CD4-positive, alpha-beta T cell (primary cell): ENCODE measurements around the gene MYO5A. TPM values are rescaled to one million over a fixed set of nuclear protein-coding genes. Genes with fewer than 3 reads are reported as not detected.
A peak's percentile ranks its signal among the peaks of the same experiment; 100 is the strongest.

Source experiments
- ATAC-seq: fragments of 200-7000 bp; cut with Tn5 transposase; one replicate; pipeline ENCODE4 v1.10.0; 2022; ENCODE audit warnings: mild to moderate bottlenecking; ENCODE audit not compliant: poor library complexity
- CTCF ChIA-PET: fragments of 350-600 bp; sonication (Branson Sonifier 250); formaldehyde crosslinking; loops from one replicate; lab custom pipeline; 2021; ENCODE audit warnings: antibody characterized with exemption, inconsistent platforms; lab: Charles Lee
- POLR2A ChIA-PET: fragments of 350-600 bp; sonication (Branson Sonifier 250); formaldehyde crosslinking; loops from one replicate; lab custom pipeline; 2021; ENCODE audit warnings: antibody characterized with exemption, inconsistent platforms; lab: Charles Lee
- DNase-seq, 14 experiments: peaks; one replicate each; pipeline ENCODE4 v3.0.0-alpha.2; 2013 to 2020; ENCODE audit warnings: mixed read lengths in 2 of 14
- H3K27ac ChIP-seq, 2 donors: one replicate each; pipeline versions ENCODE4 v1.5.1 to v1.7.0; 2013; ENCODE audit warnings: low read length in 2 of 2, low read depth in 1 of 2, mild to moderate bottlenecking in 1 of 2
- H3K27me3 ChIP-seq, 2 experiments: 1 replicate in 1 of 2; 2 replicates in 1 of 2; pipeline versions ENCODE4 v1.6.1 to v1.7.0; 2013; ENCODE audit warnings: low read length in 2 of 2, control low read depth in 1 of 2, mild to moderate bottlenecking in 1 of 2, moderate library complexity in 1 of 2; ENCODE audit not compliant: insufficient read depth in 2 of 2, control insufficient read depth in 1 of 2
- H3K36me3 ChIP-seq: one replicate; pipeline ENCODE4 v1.6.1; 2013; ENCODE audit warnings: low read length, control low read depth; ENCODE audit not compliant: insufficient read depth
- H3K4me1 ChIP-seq: one replicate; pipeline ENCODE4 v1.6.1; 2013; ENCODE audit warnings: low read length, control low read depth; ENCODE audit not compliant: insufficient read depth
- H3K4me3 ChIP-seq: one replicate; pipeline ENCODE4 v1.5.1; 2013; ENCODE audit warnings: mild to moderate bottlenecking, low read length, moderate library complexity
- H3K9me3 ChIP-seq, 2 experiments: 1 replicate in 1 of 2; 2 replicates in 1 of 2; pipeline versions ENCODE4 v1.6.1 to v1.7.0; 2013; ENCODE audit warnings: low read length in 2 of 2, mild to moderate bottlenecking in 2 of 2, control low read depth in 1 of 2, moderate library complexity in 1 of 2; ENCODE audit not compliant: control insufficient read depth in 1 of 2, insufficient read depth in 1 of 2
- H3K27ac Mint-ChIP-seq: one replicate; pipeline ENCODE4 v1.8.0; 2020; ENCODE audit warnings: mixed read lengths
- H3K27me3 Mint-ChIP-seq: one replicate; pipeline ENCODE4 v1.8.0; 2021; ENCODE audit warnings: mixed read lengths
- H3K36me3 Mint-ChIP-seq: one replicate; pipeline ENCODE4 v1.8.0; 2021; ENCODE audit warnings: low read depth, mixed read lengths
- H3K4me1 Mint-ChIP-seq: one replicate; pipeline ENCODE4 v1.8.0; 2021; ENCODE audit warnings: low read depth, mixed read lengths
- H3K4me3 Mint-ChIP-seq: one replicate; pipeline ENCODE4 v1.8.0; 2020; ENCODE audit warnings: mild to moderate bottlenecking, mixed read lengths
- H3K9me3 Mint-ChIP-seq: one replicate; pipeline ENCODE4 v1.8.0; 2020; ENCODE audit warnings: mixed read lengths
- intact Hi-C, 2 experiments: fragments of 100-400 bp; cut with DNase I in 1 of 2; cut with micrococcal nuclease in 1 of 2; formaldehyde crosslinking; loops; one replicate each; pipeline versions ENCODE4 v1.15.1 to v1.9.0; 2023 to 2025; cut with DNase I, micrococcal nuclease
- total RNA-seq, 174 experiments: library from RNA in 2 of 174; stranded (reverse) in 2 of 174; gene quantifications; one replicate each; pipeline ENCODE4 v1.2.3 and lab custom pipeline; 2021 to 2026
- TF ChIP-seq, protein P1 (sequence below): fragments of 200-600 bp; IDR thresholded peaks from one replicate; pipeline ENCODE4 v1.8.0; 2022; ENCODE audit warnings: antibody characterized with exemption, mild to moderate bottlenecking

Gene MYO5A
- total RNA-seq, 2 experiments from 2014 or later: 25.5 TPM

- Histone ChIP-seq H3K27ac (no peak overlapping the region), H3K27me3 (no peaks in the 10 kb centered on the region), H3K36me3 (peaks cover 14% of the 10 kb centered on the region), H3K4me1 (peaks cover 45% of the 10 kb centered on the region), H3K4me3 (no peak overlapping the region), H3K9me3 (no peaks in the 10 kb centered on the region)
- peak overlapping the region; percentile 48 for H3K4me3 Mint-ChIP-seq
- peaks cover 51% of the 10 kb centered on the region for H3K36me3 Mint-ChIP-seq
- intact Hi-C loops: no loop called here
- ATAC-seq: no peak
- peaks cover 84% of the 10 kb centered on the region for H3K4me1 Mint-ChIP-seq
- ChIA-PET POLR2A (no interaction called here), CTCF (interaction anchor here (1.9 kb wide), 1 partner anchor 13 kb away, joined by 5 read pairs; no protein-coding TSS in a partner anchor)
- TF ChIP-seq, protein P1, sequence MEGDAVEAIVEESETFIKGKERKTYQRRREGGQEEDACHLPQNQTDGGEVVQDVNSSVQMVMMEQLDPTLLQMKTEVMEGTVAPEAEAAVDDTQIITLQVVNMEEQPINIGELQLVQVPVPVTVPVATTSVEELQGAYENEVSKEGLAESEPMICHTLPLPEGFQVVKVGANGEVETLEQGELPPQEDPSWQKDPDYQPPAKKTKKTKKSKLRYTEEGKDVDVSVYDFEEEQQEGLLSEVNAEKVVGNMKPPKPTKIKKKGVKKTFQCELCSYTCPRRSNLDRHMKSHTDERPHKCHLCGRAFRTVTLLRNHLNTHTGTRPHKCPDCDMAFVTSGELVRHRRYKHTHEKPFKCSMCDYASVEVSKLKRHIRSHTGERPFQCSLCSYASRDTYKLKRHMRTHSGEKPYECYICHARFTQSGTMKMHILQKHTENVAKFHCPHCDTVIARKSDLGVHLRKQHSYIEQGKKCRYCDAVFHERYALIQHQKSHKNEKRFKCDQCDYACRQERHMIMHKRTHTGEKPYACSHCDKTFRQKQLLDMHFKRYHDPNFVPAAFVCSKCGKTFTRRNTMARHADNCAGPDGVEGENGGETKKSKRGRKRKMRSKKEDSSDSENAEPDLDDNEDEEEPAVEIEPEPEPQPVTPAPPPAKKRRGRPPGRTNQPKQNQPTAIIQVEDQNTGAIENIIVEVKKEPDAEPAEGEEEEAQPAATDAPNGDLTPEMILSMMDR: no peak
- H3K27me3 Mint-ChIP-seq: no peaks in the 10 kb centered on the region
- no peak overlapping the region for H3K27ac Mint-ChIP-seq
- no peak for DNase-seq
- no peaks in the 10 kb centered on the region for H3K9me3 Mint-ChIP-seq
Observed at GRCh38 chr15:52563501-52564060, 34.9 kb upstream of the MYO5A start.

GRCh38 chr15:52559575-52559974, 30.9 kb upstream of the MYO5A start:
- Mint-ChIP-seq H3K27ac (no peak overlapping the region), H3K4me1 (peaks cover 70% of the 10 kb centered on the region), H3K9me3 (no peaks in the 10 kb centered on the region), H3K36me3 (peaks cover 68% of the 10 kb centered on the region), H3K4me3 (no peak overlapping the region), H3K27me3 (no peaks in the 10 kb centered on the region)
- H3K4me3 ChIP-seq: no peak overlapping the region
- peak in 1 of 14 experiments; percentile 19 for DNase-seq
- no peaks in the 10 kb centered on the region for H3K9me3 ChIP-seq
- H3K27ac ChIP-seq: no peak overlapping the region
- peak; percentile 29 for ATAC-seq
- CTCF ChIA-PET: interaction anchor here (1.1 kb wide), 1 partner anchor 31 kb away, joined by 3 read pairs; the partner anchor contains the start of gene MYO5A
- POLR2A ChIA-PET: interaction anchor here (0.7 kb wide), 1 partner anchor 9 kb away, joined by 3 read pairs; the partner anchor contains the start of gene ARPP19
- TF ChIP-seq, protein P1: no peak
- no peaks in the 10 kb centered on the region for H3K27me3 ChIP-seq
- H3K36me3 ChIP-seq: peaks cover 31% of the 10 kb centered on the region
- peaks cover 22% of the 10 kb centered on the region for H3K4me1 ChIP-seq
- intact Hi-C loops: no loop called here

- no peak overlapping the region for H3K4me3 ChIP-seq
- ChIA-PET POLR2A (interaction anchor here (0.8 kb wide), 1 partner anchor 14 kb away, joined by 3 read pairs; no protein-coding TSS in a partner anchor), CTCF (interaction anchor here (1.3 kb wide), 1 partner anchor 30 kb away, joined by 4 read pairs; the partner anchor contains the start of gene MYO5A)
- TF ChIP-seq, protein P1: no peak
- no peak overlapping the region for H3K27ac ChIP-seq
- no peaks in the 10 kb centered on the region for H3K27me3 Mint-ChIP-seq
- no peaks in the 10 kb centered on the region for H3K9me3 ChIP-seq
- peaks cover 70% of the 10 kb centered on the region for H3K4me1 Mint-ChIP-seq
- H3K27me3 ChIP-seq: no peaks in the 10 kb centered on the region
- no peaks in the 10 kb centered on the region for H3K9me3 Mint-ChIP-seq
- ATAC-seq (no peak), DNase-seq (no peak)
- H3K36me3 Mint-ChIP-seq: peaks cover 71% of the 10 kb centered on the region
- peaks cover 36% of the 10 kb centered on the region for H3K36me3 ChIP-seq
- H3K27ac Mint-ChIP-seq: peak overlapping the region; percentile 45
- intact Hi-C loops: no loop called here
- H3K4me3 Mint-ChIP-seq: no peak overlapping the region
- H3K4me1 ChIP-seq: peaks cover 19% of the 10 kb centered on the region
Observed at GRCh38 chr15:52559022-52559421, 30.3 kb upstream of the MYO5A start.
